UCSD-AML1 (cell line): Measurements from ENCODE around the gene MSMO1.

Source experiments
- DNase-seq: peaks from one replicate; lab custom pipeline; 2025; ENCODE audit not compliant: unreplicated experiment; lab: John Stamatoyannopoulos, UW

The MSMO1 gene

GRCh38 chr4:165359506-165359905, 32.0 kb downstream of the MSMO1 start:
- no peak for DNase-seq

- no peak for DNase-seq
Observed at GRCh38 chr4:165360041-165360695, 32.7 kb downstream of the MSMO1 start.

- DNase-seq: no peak
Observed at GRCh38 chr4:165360985-165361670, 33.7 kb downstream of the MSMO1 start.

GRCh38 chr4:165361810-165362209, 34.3 kb downstream of the MSMO1 start:
- DNase-seq: no peak

- no peak for DNase-seq
Observed at GRCh38 chr4:165364452-165365080, 37.1 kb downstream of the MSMO1 start.

- DNase-seq: no peak
Observed at GRCh38 chr4:165367040-165367439, 39.6 kb downstream of the MSMO1 start.

- no peak for DNase-seq
Observed at GRCh38 chr4:165368114-165368513, 40.6 kb downstream of the MSMO1 start.

GRCh38 chr4:165368567-165368966, 41.1 kb downstream of the MSMO1 start:
- DNase-seq: no peak

GRCh38 chr4:165369522-165369921, 42.1 kb downstream of the MSMO1 start:
- DNase-seq: no peak

GRCh38 chr4:165370530-165370929, 43.1 kb downstream of the MSMO1 start:
- no peak for DNase-seq

GRCh38 chr4:165375465-165375864, 48.0 kb downstream of the MSMO1 start:
- DNase-seq: no peak

- DNase-seq: no peak
Observed at GRCh38 chr4:165378398-165378744, 50.9 kb downstream of the MSMO1 start.

GRCh38 chr4:165378745-165379677, 51.5 kb downstream of the MSMO1 start, which contains the start of gene CPE:
Gene CPE (plus strand): TSS chr4:165379008. CDS start chr4:165379222, 214 bp downstream.
- DNase-seq: no peak

GRCh38 chr4:165379678-165380064, 52.2 kb downstream of the MSMO1 start:
- no peak for DNase-seq

- DNase-seq: no peak
Observed at GRCh38 chr4:165380805-165381204, 53.3 kb downstream of the MSMO1 start.

- no peak for DNase-seq
Observed at GRCh38 chr4:165381821-165382373, 54.4 kb downstream of the MSMO1 start.

GRCh38 chr4:165382640-165383039, 55.2 kb downstream of the MSMO1 start:
- DNase-seq: no peak

GRCh38 chr4:165383591-165384073, 56.2 kb downstream of the MSMO1 start:
- DNase-seq: no peak

- DNase-seq: no peak
Observed at GRCh38 chr4:165384186-165384585, 56.7 kb downstream of the MSMO1 start.

GRCh38 chr4:165384598-165384997, 57.1 kb downstream of the MSMO1 start:
- no peak for DNase-seq

- DNase-seq: no peak
Observed at GRCh38 chr4:165385126-165385525, 57.7 kb downstream of the MSMO1 start.
